HCT116 (cell line): ENCODE results near the gene MFSD6L. TPM values are rescaled to one million over a fixed set of nuclear protein-coding genes. Genes with fewer than 3 reads are reported as not detected.

Experiments used
- ATAC-seq: fragments of 200-7000 bp; cut with Tn5 transposase; 2 replicates; pipeline ENCODE4 v1.9.1; 2020; ENCODE audit warnings: mild to moderate bottlenecking, moderate library complexity
- BruUV-seq: library from RNA; stranded (reverse); fragments of 400-500 nt; replicated peaks from 2 replicates; lab custom pipeline; 2021; lab: Mats Ljungman, UMichigan
- CTCF ChIA-PET: fragments of 300-600 bp; sonication (Branson Sonifier 250); formaldehyde crosslinking; loops from one replicate; lab custom pipeline; 2021; ENCODE audit warnings: antibody characterized with exemption; lab: Charles Lee
- POLR2A ChIA-PET: fragments of 300-600, 350-600 bp; sonication (Branson Sonifier 250); formaldehyde crosslinking; loops from one replicate; lab custom pipeline; 2021; ENCODE audit warnings: antibody characterized with exemption; lab: Charles Lee
- RAD21 ChIA-PET, 2 experiments: fragments of 300-600 bp; sonication (Branson Sonifier 250); formaldehyde crosslinking; loops; one replicate each; lab custom pipeline; 2023; ENCODE audit warnings: low total read pairs in 2 of 2; ENCODE audit not compliant: uncharacterized antibody in 2 of 2, unreplicated experiment in 2 of 2, low non-redundant PET in 1 of 2; lab: Charles Lee
- DNase-seq: peaks from one replicate; pipeline ENCODE4 v3.0.0-alpha.2; 2010; ENCODE audit warnings: low read depth, low spot score
- H2AFZ ChIP-seq: fragments of 200-600 bp; shearing (Covaris generic), sonication (generic); 2 replicates; pipeline ENCODE4 v1.6.1; 2017; ENCODE audit warnings: low read depth, mixed run types, mixed read lengths, antibody characterized with exemption, low read length; ENCODE audit not compliant: poor library complexity, severe bottlenecking
- H3K27ac ChIP-seq: 2 replicates; pipeline ENCODE4 v1.5.1; 2012; ENCODE audit warnings: low read depth, low read length
- H3K27me3 ChIP-seq: fragments of 200-600 bp; sonication (generic); 2 replicates; pipeline ENCODE4 v1.6.1; 2016; ENCODE audit warnings: mixed run types, low read length, mixed read lengths; ENCODE audit not compliant: insufficient read depth
- H3K36me3 ChIP-seq, 2 experiments: fragments of 200-500 bp in 1 of 2; fragments of 200-600 bp in 1 of 2; sonication (Bioruptor generic) in 1 of 2; sonication (generic) in 1 of 2; 2 replicates each; pipeline versions ENCODE4 v1.5.1 to v1.6.1; 2014 to 2016; ENCODE audit warnings: low read length in 2 of 2, inconsistent platforms in 1 of 2, mixed read lengths in 1 of 2, mixed run types in 1 of 2; ENCODE audit not compliant: insufficient read depth in 2 of 2, control insufficient read depth in 1 of 2
- H3K4me1 ChIP-seq, 2 experiments: fragments of 200-600 bp in 1 of 2; sonication (generic) in 1 of 2; 2 replicates each; pipeline versions ENCODE4 v1.5.1 to v1.6.1; 2012 to 2017; ENCODE audit warnings: low read length in 2 of 2, inconsistent platforms in 1 of 2, mild to moderate bottlenecking in 1 of 2, mixed read lengths in 1 of 2, mixed run types in 1 of 2, moderate library complexity in 1 of 2; ENCODE audit not compliant: insufficient read depth in 2 of 2, control insufficient read depth in 1 of 2
- H3K4me2 ChIP-seq: fragments of 200-600 bp; sonication (generic); 2 replicates; pipeline ENCODE4 v1.6.1; 2017; ENCODE audit warnings: mixed run types, low read length, mixed read lengths
- H3K4me3 ChIP-seq, 2 experiments: fragments of 200-600 bp in 1 of 2; sonication (generic) in 1 of 2; replicated peaks in 1 of 2; 2 replicates each; pipeline ENCODE4 v1.5.1; 2011 to 2016; ENCODE audit warnings: low read length in 2 of 2, control low read depth in 1 of 2, low read depth in 1 of 2, mild to moderate bottlenecking in 1 of 2, mixed read lengths in 1 of 2, mixed run types in 1 of 2
- H3K79me2 ChIP-seq: fragments of 200-600 bp; sonication (generic); 2 replicates; pipeline ENCODE4 v1.6.1; 2017; ENCODE audit warnings: mild to moderate bottlenecking, mixed run types, low read length, moderate library complexity, mixed read lengths; ENCODE audit not compliant: insufficient read depth
- H3K9ac ChIP-seq: fragments of 200-600 bp; sonication (generic); 2 replicates; pipeline ENCODE4 v1.6.1; 2016; ENCODE audit warnings: low read length, mixed read lengths
- H3K9me2 ChIP-seq: fragments of 200-600 bp; sonication (generic), shearing (Covaris generic); 2 replicates; pipeline ENCODE4 v1.6.1; 2017; ENCODE audit warnings: mixed run types, mild to moderate bottlenecking, moderate library complexity; ENCODE audit not compliant: insufficient read depth
- H3K9me3 ChIP-seq, 2 experiments: fragments of 200-500 bp in 1 of 2; fragments of 200-600 bp in 1 of 2; sonication (Bioruptor generic) in 1 of 2; sonication (generic) in 1 of 2; 2 replicates each; pipeline ENCODE4 v1.6.1; 2014 to 2017; ENCODE audit warnings: low read length in 2 of 2, mixed read lengths in 2 of 2, inconsistent platforms in 1 of 2, low read depth in 1 of 2, mild to moderate bottlenecking in 1 of 2, mixed run types in 1 of 2, moderate library complexity in 1 of 2; ENCODE audit not compliant: control insufficient read depth in 1 of 2, insufficient read depth in 1 of 2
- H4K20me1 ChIP-seq: fragments of 200-600 bp; sonication (generic), shearing (Covaris generic); 2 replicates; pipeline ENCODE4 v1.6.1; 2017; ENCODE audit warnings: mixed run types, mild to moderate bottlenecking, moderate library complexity; ENCODE audit not compliant: insufficient read depth
- CBX3 ChIP-seq: IDR thresholded peaks from 2 replicates; pipeline ENCODE4 v1.6.1; 2012; ENCODE audit warnings: low read depth
- CEBPB ChIP-seq: IDR thresholded peaks from 2 replicates; pipeline ENCODE4 v1.6.1; 2012; ENCODE audit warnings: low read depth
- EZH2 ChIP-seq: fragments of 200-600 bp; sonication (generic); IDR thresholded peaks from 2 replicates; pipeline ENCODE4 v1.6.1; 2017; ENCODE audit warnings: antibody characterized with exemption, mixed run types
- FOSL1 ChIP-seq: IDR thresholded peaks from 2 replicates; pipeline ENCODE4 v1.6.1; 2012; ENCODE audit warnings: low read depth
- JUND ChIP-seq: IDR thresholded peaks from 2 replicates; pipeline ENCODE4 v1.6.1; 2012
- SP1 ChIP-seq: IDR thresholded peaks from 2 replicates; pipeline ENCODE4 v1.6.1; 2012; ENCODE audit warnings: low read depth
- YY1 ChIP-seq: IDR thresholded peaks from 2 replicates; pipeline ENCODE4 v1.6.1; 2011; ENCODE audit warnings: low read length, low read depth, moderate library complexity, mild to moderate bottlenecking; ENCODE audit not compliant: insufficient replicate concordance; ENCODE audit errors: extremely low read depth
- ZFX ChIP-seq: fragments of 450-650 bp; IDR thresholded peaks from 2 replicates; pipeline ENCODE4 v1.6.1; 2017
- intact Hi-C: fragments of 100-400 bp; cut with micrococcal nuclease; formaldehyde crosslinking; loops from 2 replicates; pipeline ENCODE4 v1.10.0; 2022
- total RNA-seq: library from RNA; stranded (reverse); gene quantifications from one replicate; pipeline ENCODE4 v1.2.1, GENCODE V29; 2021; ENCODE audit not compliant: unreplicated experiment
- TF ChIP-seq, protein P1 (sequence below), 3 experiments: fragments of 200-600 bp in 1 of 3; sonication (generic) in 1 of 3; IDR thresholded peaks in 2 of 3; conservative IDR thresholded peaks in 1 of 3; 2 replicates each; pipeline ENCODE4 v1.5.1; 2012 to 2017; ENCODE audit warnings: low read depth in 2 of 3, low read length in 2 of 3, antibody characterized with exemption in 1 of 3, borderline replicate concordance in 1 of 3, control low read depth in 1 of 3, mild to moderate bottlenecking in 1 of 3, mixed read lengths in 1 of 3, mixed run types in 1 of 3, moderate library complexity in 1 of 3; ENCODE audit not compliant: insufficient read depth in 1 of 3
- TF ChIP-seq, protein P2 (sequence below): IDR thresholded peaks from 2 replicates; pipeline ENCODE4 v1.6.1; 2012; ENCODE audit warnings: low read depth

MFSD6L gene
- total RNA-seq, 1 experiment from 2014 or later, result not detected

DNA sequence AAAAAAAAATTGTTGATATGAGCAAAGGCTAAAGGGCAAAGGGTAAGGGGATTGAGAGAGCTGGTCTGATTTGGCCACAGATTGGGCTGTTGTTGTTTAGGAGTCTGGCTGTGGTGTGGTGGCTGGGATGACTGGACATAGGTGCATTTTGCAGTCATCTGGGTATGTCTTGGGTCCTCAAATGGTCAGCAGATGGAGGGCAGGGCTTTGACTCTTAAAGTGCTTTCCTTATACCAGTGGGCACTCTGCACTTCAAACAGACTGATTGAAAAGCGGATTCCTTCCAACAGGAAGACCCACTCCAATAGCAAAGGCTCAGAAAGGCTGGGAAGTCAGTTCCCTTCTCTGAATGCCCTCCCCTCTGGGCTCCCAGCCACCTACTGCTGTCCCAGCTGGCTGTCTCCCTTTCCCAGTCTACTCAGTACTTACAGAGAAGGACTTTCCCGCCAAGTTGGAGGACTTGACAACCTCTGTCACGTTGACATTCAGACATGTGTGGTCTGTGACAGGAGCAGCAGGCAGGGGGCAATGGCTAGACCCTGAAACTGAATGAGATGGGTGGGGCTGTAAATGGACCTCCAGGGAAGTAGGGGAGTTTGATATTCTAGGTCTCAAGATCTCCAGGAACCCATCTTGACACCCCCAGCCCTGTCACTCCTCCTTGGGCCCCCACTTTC lies 19.6 kb upstream of the MFSD6L start:
- Histone ChIP-seq H3K4me1 (no peaks in the 10 kb centered on the region), H3K27ac (no peak overlapping the region), H3K9me2 (no peaks in the 10 kb centered on the region), H3K9me3 (peaks cover 0 to 1% of the 10 kb centered on the region in 2 experiments; a peak in 1 of 4 replicates), H4K20me1 (no peaks in the 10 kb centered on the region), H3K36me3 (no peaks in the 10 kb centered on the region), H2AFZ (no peak overlapping the region), H3K79me2 (no peaks in the 10 kb centered on the region), H3K4me2 (no peak overlapping the region), H3K4me3 (no peak overlapping the region), H3K9ac (no peak overlapping the region), H3K27me3 (peaks cover 10% of the 10 kb centered on the region)
- POLR2A ChIA-PET, result no interaction called here
- ATAC-seq (no peak), DNase-seq (no peak)
- intact Hi-C loops, result no loop called here
- RAD21 ChIA-PET, result no interaction called here
- BruUV-seq, result no TSS peak
- CTCF ChIA-PET, result no interaction called here
- no peak for TF ChIP-seq EZH2
- TF ChIP-seq CEBPB, result no peak
- no peak for TF ChIP-seq JUND
- TF ChIP-seq, protein P1, sequence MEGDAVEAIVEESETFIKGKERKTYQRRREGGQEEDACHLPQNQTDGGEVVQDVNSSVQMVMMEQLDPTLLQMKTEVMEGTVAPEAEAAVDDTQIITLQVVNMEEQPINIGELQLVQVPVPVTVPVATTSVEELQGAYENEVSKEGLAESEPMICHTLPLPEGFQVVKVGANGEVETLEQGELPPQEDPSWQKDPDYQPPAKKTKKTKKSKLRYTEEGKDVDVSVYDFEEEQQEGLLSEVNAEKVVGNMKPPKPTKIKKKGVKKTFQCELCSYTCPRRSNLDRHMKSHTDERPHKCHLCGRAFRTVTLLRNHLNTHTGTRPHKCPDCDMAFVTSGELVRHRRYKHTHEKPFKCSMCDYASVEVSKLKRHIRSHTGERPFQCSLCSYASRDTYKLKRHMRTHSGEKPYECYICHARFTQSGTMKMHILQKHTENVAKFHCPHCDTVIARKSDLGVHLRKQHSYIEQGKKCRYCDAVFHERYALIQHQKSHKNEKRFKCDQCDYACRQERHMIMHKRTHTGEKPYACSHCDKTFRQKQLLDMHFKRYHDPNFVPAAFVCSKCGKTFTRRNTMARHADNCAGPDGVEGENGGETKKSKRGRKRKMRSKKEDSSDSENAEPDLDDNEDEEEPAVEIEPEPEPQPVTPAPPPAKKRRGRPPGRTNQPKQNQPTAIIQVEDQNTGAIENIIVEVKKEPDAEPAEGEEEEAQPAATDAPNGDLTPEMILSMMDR (IDR thresholded peaks at IDR 0.05 in 2 of 3, conservative IDR thresholded peaks at IDR 0.05 in 1 of 3; ENCODE audit: borderline replicate concordance in 1 of 3, insufficient read depth in 1 of 3, low read depth in 2 of 3, low read length in 2 of 3), result no peak
- TF ChIP-seq CBX3, result no peak
- no peak for TF ChIP-seq FOSL1
- no peak for TF ChIP-seq YY1
- TF ChIP-seq, protein P2, sequence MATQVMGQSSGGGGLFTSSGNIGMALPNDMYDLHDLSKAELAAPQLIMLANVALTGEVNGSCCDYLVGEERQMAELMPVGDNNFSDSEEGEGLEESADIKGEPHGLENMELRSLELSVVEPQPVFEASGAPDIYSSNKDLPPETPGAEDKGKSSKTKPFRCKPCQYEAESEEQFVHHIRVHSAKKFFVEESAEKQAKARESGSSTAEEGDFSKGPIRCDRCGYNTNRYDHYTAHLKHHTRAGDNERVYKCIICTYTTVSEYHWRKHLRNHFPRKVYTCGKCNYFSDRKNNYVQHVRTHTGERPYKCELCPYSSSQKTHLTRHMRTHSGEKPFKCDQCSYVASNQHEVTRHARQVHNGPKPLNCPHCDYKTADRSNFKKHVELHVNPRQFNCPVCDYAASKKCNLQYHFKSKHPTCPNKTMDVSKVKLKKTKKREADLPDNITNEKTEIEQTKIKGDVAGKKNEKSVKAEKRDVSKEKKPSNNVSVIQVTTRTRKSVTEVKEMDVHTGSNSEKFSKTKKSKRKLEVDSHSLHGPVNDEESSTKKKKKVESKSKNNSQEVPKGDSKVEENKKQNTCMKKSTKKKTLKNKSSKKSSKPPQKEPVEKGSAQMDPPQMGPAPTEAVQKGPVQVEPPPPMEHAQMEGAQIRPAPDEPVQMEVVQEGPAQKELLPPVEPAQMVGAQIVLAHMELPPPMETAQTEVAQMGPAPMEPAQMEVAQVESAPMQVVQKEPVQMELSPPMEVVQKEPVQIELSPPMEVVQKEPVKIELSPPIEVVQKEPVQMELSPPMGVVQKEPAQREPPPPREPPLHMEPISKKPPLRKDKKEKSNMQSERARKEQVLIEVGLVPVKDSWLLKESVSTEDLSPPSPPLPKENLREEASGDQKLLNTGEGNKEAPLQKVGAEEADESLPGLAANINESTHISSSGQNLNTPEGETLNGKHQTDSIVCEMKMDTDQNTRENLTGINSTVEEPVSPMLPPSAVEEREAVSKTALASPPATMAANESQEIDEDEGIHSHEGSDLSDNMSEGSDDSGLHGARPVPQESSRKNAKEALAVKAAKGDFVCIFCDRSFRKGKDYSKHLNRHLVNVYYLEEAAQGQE, result no peak
- TF ChIP-seq SP1, result no peak
- TF ChIP-seq ZFX, result no peak
